HG02943 (cell line): ENCODE measurements around the gene TMCO4.
"Not testable (repeated sequence)": the region's sequence is repeated elsewhere in the genome, so short reads cannot be mapped to it uniquely, and the experiment has no call there.

Experiments
- ATAC-seq: cut with Tn5 transposase; IDR thresholded peaks from one replicate; pipeline ENCODE4 v1.9.1; 2021; ENCODE audit warnings: mild to moderate bottlenecking, low read depth, moderate library complexity; ENCODE audit not compliant: unreplicated experiment

TMCO4 gene

GRCh38 chr1:19644681-19645410 is 154.9 kb downstream of the TMCO4 start:
- ATAC-seq: no peak

- no peak for ATAC-seq
Observed at GRCh38 chr1:19644395-19644680, 155.4 kb downstream of the TMCO4 start.

GRCh38 chr1:19643602-19644394 is 155.9 kb downstream of the TMCO4 start, which contains the start of gene NBL1:
Gene NBL1 (plus strand): TSS chr1:19644311. CDS start chr1:19655031, 10,720 bp downstream.
- no peak for ATAC-seq

- no peak for ATAC-seq
Observed at GRCh38 chr1:19643121-19643520, 156.6 kb downstream of the TMCO4 start.

GRCh38 chr1:19640363-19641316 is 159.1 kb downstream of the TMCO4 start:
- ATAC-seq: no peak

GRCh38 chr1:19639999-19640362 is 159.7 kb downstream of the TMCO4 start:
- ATAC-seq: no peak

GRCh38 chr1:19639228-19639627 is 160.5 kb downstream of the TMCO4 start:
- not testable (repeated sequence) for ATAC-seq

GRCh38 chr1:19637606-19638005 is 162.1 kb downstream of the TMCO4 start:
- ATAC-seq: no peak

GRCh38 chr1:19636749-19637148 is 163.0 kb downstream of the TMCO4 start:
- not testable (repeated sequence) for ATAC-seq

GRCh38 chr1:19636065-19636464 is 163.7 kb downstream of the TMCO4 start:
- no peak for ATAC-seq

GRCh38 chr1:19635646-19636045 is 164.1 kb downstream of the TMCO4 start:
- ATAC-seq: no peak

GRCh38 chr1:19635064-19635463 is 164.7 kb downstream of the TMCO4 start:
- ATAC-seq: not testable (repeated sequence)

GRCh38 chr1:19633106-19633505 is 166.6 kb downstream of the TMCO4 start:
- ATAC-seq: no peak
